ENCODE measurements around the gene ASPDH. TPM values are rescaled to one million over a fixed set of nuclear protein-coding genes. Genes with fewer than 3 reads are reported as not detected.

Gene ASPDH
- polyA plus RNA-seq, 1 donor (not counting 4 experiments of a cell fraction or from before 2014, with no cell fraction given), result not detected

GRCh38 chr19:50555450-50556281 is 42.0 kb upstream of the ASPDH start:
- no peaks in the 10 kb centered on the region for H3K36me3 ChIP-seq (ENCODE audit: control insufficient read depth in 2 of 2, extremely low read depth in 1 of 2, insufficient read depth in 2 of 2, low read length in 2 of 2)
- no peaks in the 10 kb centered on the region for H3K9me3 ChIP-seq (ENCODE audit: control insufficient read depth, low read depth, low read length)
- peak overlapping the region in 1 of 3 experiments; percentile 39 for H3K4me3 ChIP-seq (ENCODE audit: control insufficient read depth in 2 of 3, extremely low read depth in 1 of 3, insufficient read depth in 2 of 3, low read depth in 1 of 3, low read length in 3 of 3)
- H3K79me2 ChIP-seq (ENCODE audit: control insufficient read depth, insufficient read depth, low read length), result no peaks in the 10 kb centered on the region
- H3K4me1 ChIP-seq (ENCODE audit: control insufficient read depth, extremely low read depth, insufficient read depth, low read length), result no peaks in the 10 kb centered on the region
- peaks cover 42% of the 10 kb centered on the region for H3K27me3 ChIP-seq (ENCODE audit: control insufficient read depth, extremely low read depth, insufficient read depth, low read length)
- no peak overlapping the region for H3K27ac ChIP-seq (ENCODE audit: control insufficient read depth, insufficient read depth, low read length)
- no peak overlapping the region for H3K9ac ChIP-seq (ENCODE audit: control insufficient read depth, extremely low read depth, insufficient read depth, low read length)
- DNase-seq (ENCODE audit: low read depth, low spot score), result no peak
- H3K4me2 ChIP-seq (ENCODE audit: control insufficient read depth, extremely low read depth, insufficient read depth, low read depth, low read length), result no peak overlapping the region
- H3K9me1 ChIP-seq (ENCODE audit: control insufficient read depth, extremely low read depth, insufficient read depth, low read length), result no peaks in the 10 kb centered on the region
- TF ChIP-seq EZH2 (IDR thresholded peaks at IDR 0.05; ENCODE audit: low read length) (no peak), CTCF (optimal IDR thresholded peaks at IDR 0.05 in 1 of 3, IDR thresholded peaks at IDR 0.05 in 1 of 3, conservative IDR thresholded peaks at IDR 0.05 in 1 of 3; ENCODE audit: extremely low read depth in 1 of 3, insufficient read depth in 2 of 3, low read length in 3 of 3) (no peak)
- no peaks in the 10 kb centered on the region for H4K20me1 ChIP-seq (ENCODE audit: control insufficient read depth, extremely low read depth, insufficient read depth, low read length)
- dilution Hi-C loops (cut with MboI; ENCODE audit: extremely low pct_ligation_motif_present, low sequenced_read_pairs), result no loop called here
- H2AFZ ChIP-seq (ENCODE audit: control insufficient read depth, low read length), result no peak overlapping the region
- no peak for FAIRE-seq

DNA sequence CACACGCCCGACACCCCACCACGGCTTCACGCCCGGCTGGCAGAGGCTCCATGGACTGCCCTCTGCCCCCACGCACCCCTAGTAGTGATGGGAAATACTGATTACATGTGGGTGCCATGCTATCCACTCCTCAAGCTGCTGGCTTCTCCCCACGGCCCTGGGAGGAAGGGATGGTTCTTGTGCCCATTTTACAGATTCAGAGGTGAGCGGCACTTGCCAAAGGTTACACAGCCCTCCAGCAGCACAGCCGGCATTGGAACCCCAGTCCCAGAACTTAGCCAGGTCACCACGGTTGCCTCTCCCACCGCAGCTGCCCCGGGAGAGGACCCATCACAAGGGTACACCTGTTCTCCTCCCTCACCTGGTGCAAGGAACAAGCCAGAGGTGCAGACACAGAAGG is 41.3 kb upstream of the ASPDH start:
- no peak overlapping the region for H3K27ac ChIP-seq (ENCODE audit: control insufficient read depth, insufficient read depth, low read length)
- H3K4me3 ChIP-seq (ENCODE audit: control insufficient read depth in 2 of 3, extremely low read depth in 1 of 3, insufficient read depth in 2 of 3, low read depth in 1 of 3, low read length in 3 of 3), result no peak overlapping the region
- no peak overlapping the region for H2AFZ ChIP-seq (ENCODE audit: control insufficient read depth, low read length)
- H3K36me3 ChIP-seq (ENCODE audit: control insufficient read depth in 2 of 2, extremely low read depth in 1 of 2, insufficient read depth in 2 of 2, low read length in 2 of 2), result no peaks in the 10 kb centered on the region
- FAIRE-seq, result no peak
- DNase-seq (ENCODE audit: low read depth, low spot score), result no peak
- no peaks in the 10 kb centered on the region for H3K4me1 ChIP-seq (ENCODE audit: control insufficient read depth, extremely low read depth, insufficient read depth, low read length)
- TF ChIP-seq EZH2 (IDR thresholded peaks at IDR 0.05; ENCODE audit: low read length) (no peak), CTCF (optimal IDR thresholded peaks at IDR 0.05 in 1 of 3, IDR thresholded peaks at IDR 0.05 in 1 of 3, conservative IDR thresholded peaks at IDR 0.05 in 1 of 3; ENCODE audit: extremely low read depth in 1 of 3, insufficient read depth in 2 of 3, low read length in 3 of 3) (no peak)
- no peak overlapping the region for H3K9ac ChIP-seq (ENCODE audit: control insufficient read depth, extremely low read depth, insufficient read depth, low read length)
- no peak overlapping the region for H3K4me2 ChIP-seq (ENCODE audit: control insufficient read depth, extremely low read depth, insufficient read depth, low read depth, low read length)
- no peaks in the 10 kb centered on the region for H3K9me3 ChIP-seq (ENCODE audit: control insufficient read depth, low read depth, low read length)
- dilution Hi-C loops (cut with MboI; ENCODE audit: extremely low pct_ligation_motif_present, low sequenced_read_pairs), result no loop called here
- H3K9me1 ChIP-seq (ENCODE audit: control insufficient read depth, extremely low read depth, insufficient read depth, low read length), result no peaks in the 10 kb centered on the region
- H3K27me3 ChIP-seq (ENCODE audit: control insufficient read depth, extremely low read depth, insufficient read depth, low read length), result peaks cover 49% of the 10 kb centered on the region
- no peaks in the 10 kb centered on the region for H3K79me2 ChIP-seq (ENCODE audit: control insufficient read depth, insufficient read depth, low read length)
- H4K20me1 ChIP-seq (ENCODE audit: control insufficient read depth, extremely low read depth, insufficient read depth, low read length), result no peaks in the 10 kb centered on the region

Measured in keratinocyte (primary cell).